HepG2 (cell line): Measurements from ENCODE around the gene VAV2. TPM values are rescaled to one million over a fixed set of nuclear protein-coding genes. Genes with fewer than 3 reads are reported as not detected.

Experiments
- ATAC-seq: fragments of 200-7000 bp; cut with Tn5 transposase; 3 replicates; pipeline ENCODE4 v1.9.1; 2020; ENCODE audit warnings: mild to moderate bottlenecking, moderate library complexity
- BruUV-seq: library from RNA; stranded (reverse); fragments of 400-500 nt; replicated peaks from 2 replicates; lab custom pipeline; 2021; lab: Mats Ljungman, UMichigan
- CTCF ChIA-PET: fragments of 300-600 bp; formaldehyde crosslinking; extraction: SDS; loops from one replicate; lab custom pipeline; 2021; ENCODE audit warnings: low total read pairs, inconsistent platforms, low intra/inter-chr PET ratio; lab: Yijun Ruan, JAX
- POLR2A ChIA-PET: fragments of 350-600 bp; sonication (Branson Sonifier 250); formaldehyde crosslinking; loops from one replicate; lab custom pipeline; 2020; ENCODE audit warnings: antibody characterized with exemption, inconsistent platforms; lab: Yijun Ruan, JAX
- DNase-seq: peaks from one replicate; pipeline ENCODE4 v3.0.0-alpha.2; 2015; ENCODE audit warnings: low spot score
- FAIRE-seq: peaks from 3 replicates; lab custom pipeline; 2011; peaks lifted over from hg19 to GRCh38; lab: Jason Lieb, UNC
- H2AFZ ChIP-seq: one replicate; pipeline ENCODE4 v1.6.1; 2011; ENCODE audit warnings: low read length, inconsistent platforms
- H3K27ac ChIP-seq: fragments of 300-600 bp; 3 replicates; pipeline ENCODE4 v1.8.0; 2011; ENCODE audit warnings: mixed run types, mild to moderate bottlenecking, mixed read lengths, low read length, inconsistent platforms; ENCODE audit not compliant: insufficient read depth; ENCODE audit errors: extremely low read length
- H3K27me3 ChIP-seq, 2 experiments: fragments of 200-600 bp in 1 of 2; 2 replicates in 1 of 2; 3 replicates in 1 of 2; pipeline versions ENCODE4 v1.6.0 to v1.8.0; 2011; ENCODE audit warnings: low read length in 2 of 2, mild to moderate bottlenecking in 2 of 2, moderate library complexity in 2 of 2, inconsistent platforms in 1 of 2; ENCODE audit not compliant: insufficient read depth in 2 of 2, control insufficient read depth in 1 of 2
- H3K36me3 ChIP-seq, 2 experiments: fragments of 200-600 bp in 1 of 2; replicated peaks in 1 of 2; 2 replicates in 1 of 2; 3 replicates in 1 of 2; pipeline versions ENCODE4 v1.5.1 to v1.8.0; 2011; ENCODE audit warnings: low read length in 2 of 2, inconsistent platforms in 1 of 2; ENCODE audit not compliant: insufficient read depth in 2 of 2, control insufficient read depth in 1 of 2
- H3K4me1 ChIP-seq: 2 replicates; pipeline ENCODE4 v1.5.1; 2012; ENCODE audit warnings: low read length, inconsistent platforms; ENCODE audit not compliant: insufficient read depth
- H3K4me2 ChIP-seq: 2 replicates; pipeline ENCODE4 v1.6.0; 2011; ENCODE audit warnings: low read depth, low read length, inconsistent platforms
- H3K4me3 ChIP-seq, 3 experiments: fragments of 200-600 bp in 1 of 3; sonication (generic), shearing (Covaris generic) in 1 of 3; replicated peaks in 1 of 3; 2 replicates each; pipeline ENCODE4 v1.5.1; 2011 to 2016; ENCODE audit warnings: low read length in 3 of 3, inconsistent platforms in 2 of 3, low read depth in 2 of 3, mild to moderate bottlenecking in 2 of 3, control low read depth in 1 of 3, mixed read lengths in 1 of 3; ENCODE audit not compliant: insufficient read depth in 1 of 3
- H3K79me2 ChIP-seq: one replicate; pipeline ENCODE4 v1.6.1; 2011; ENCODE audit warnings: low read length, inconsistent platforms; ENCODE audit not compliant: insufficient read depth
- H3K9ac ChIP-seq: 2 replicates; pipeline ENCODE4 v1.6.0; 2011; ENCODE audit warnings: mild to moderate bottlenecking, low read depth, low read length, inconsistent platforms; ENCODE audit not compliant: insufficient read depth
- H3K9me3 ChIP-seq: 2 replicates; pipeline ENCODE4 v1.5.1; 2012; ENCODE audit warnings: mild to moderate bottlenecking, low read length
- H4K20me1 ChIP-seq: 2 replicates; pipeline ENCODE4 v1.6.0; 2011; ENCODE audit warnings: inconsistent platforms, mild to moderate bottlenecking, low read length, moderate library complexity; ENCODE audit not compliant: insufficient read depth
- PAF1 ChIP-seq: IDR thresholded peaks from 2 replicates; pipeline ENCODE4 v1.6.1; 2016; ENCODE audit warnings: missing genetic modification reagents, missing compliant biosample characterization
- SNAPC2 ChIP-seq: sonication (generic); formaldehyde crosslinking; IDR thresholded peaks from 2 replicates; pipeline ENCODE4 v1.8.1; 2022; ENCODE audit warnings: mild to moderate bottlenecking, missing genetic modification reagents
- SP5 ChIP-seq: IDR thresholded peaks from 2 replicates; pipeline ENCODE4 v1.6.1; 2016; ENCODE audit warnings: low read depth, borderline replicate concordance
- ZNF256 ChIP-seq: sonication (generic); formaldehyde crosslinking; conservative IDR thresholded peaks from 2 replicates; pipeline ENCODE4 v1.4.0; 2020; ENCODE audit warnings: missing genetic modification reagents
- ZNF274 ChIP-seq: sonication (generic); formaldehyde crosslinking; IDR thresholded peaks from 2 replicates; pipeline ENCODE4 v1.5.1; 2020; ENCODE audit warnings: mild to moderate bottlenecking, missing genetic modification reagents
- ZNF720 ChIP-seq: sonication (generic); formaldehyde crosslinking; IDR thresholded peaks from 2 replicates; pipeline ENCODE4 v1.4.0; 2020; ENCODE audit warnings: missing genetic modification reagents
- ZNF75D ChIP-seq: sonication (generic); formaldehyde crosslinking; IDR thresholded peaks from 2 replicates; pipeline ENCODE4 v1.8.1; 2023; ENCODE audit warnings: missing genetic modification reagents, mild to moderate bottlenecking, borderline replicate concordance
- WGBS: methylation state at CpG from one replicate; pipeline ENCODE4 v1.1.6; 2017; ENCODE audit warnings: low lambda C conversion rate; 5-methylcytosine and 5-hydroxymethylcytosine counted together
- in situ Hi-C: cut with HindIII; loops from 2 replicates; pipeline ENCODE4 v1.10.0; 2017; ENCODE audit warnings: low pct_unique_long_range_greater_than_20kb; ENCODE audit not compliant: extremely low pct_ligation_motif_present
- intact Hi-C: fragments of 100-400 bp; cut with micrococcal nuclease; formaldehyde crosslinking; loops from one replicate; pipeline ENCODE4 v1.10.0; 2022; ENCODE audit not compliant: unreplicated experiment
- polyA plus RNA-seq, 8 experiments: library from polyadenylated mRNA; depleted of rRNA in 3 of 8; stranded (reverse) in 7 of 8; unstranded in 1 of 8; fragments of >200 nt; fragmentation: Illumina TruSeq in 4 of 8; extraction: Trizol in 4 of 8; gene quantifications; 2 replicates each; pipeline versions ENCODE4 v1.2.1 to v1.2.3, GENCODE V29; 2011 to 2016; ENCODE audit warnings: low read depth in 4 of 8, missing spikeins in 1 of 8, mixed read lengths in 1 of 8; ENCODE audit not compliant: insufficient read depth in 1 of 8
- total RNA-seq, 5 experiments: library from RNA; depleted of rRNA; stranded (reverse); fragments of >200 nt; fragmentation: Illumina TruSeq; extraction: Trizol; gene quantifications; 2 replicates each; pipeline ENCODE4 v1.2.3, GENCODE V29; 2016; ENCODE audit warnings: low read depth in 1 of 5
- TF ChIP-seq, protein P1 (sequence below): conservative IDR thresholded peaks from 2 replicates; pipeline ENCODE4 v1.6.1; 2018; ENCODE audit warnings: missing genetic modification reagents
- TF ChIP-seq, protein P2 (sequence below): IDR thresholded peaks from 2 replicates; pipeline ENCODE4 v1.6.1; 2016; ENCODE audit warnings: low read depth, borderline replicate concordance

Gene VAV2
- total and polyA plus RNA-seq, 2 of the 13 experiments (the other 11 are each of a cell fraction or from before 2014, with no cell fraction given): 22.5 to 22.9 TPM

DNA sequence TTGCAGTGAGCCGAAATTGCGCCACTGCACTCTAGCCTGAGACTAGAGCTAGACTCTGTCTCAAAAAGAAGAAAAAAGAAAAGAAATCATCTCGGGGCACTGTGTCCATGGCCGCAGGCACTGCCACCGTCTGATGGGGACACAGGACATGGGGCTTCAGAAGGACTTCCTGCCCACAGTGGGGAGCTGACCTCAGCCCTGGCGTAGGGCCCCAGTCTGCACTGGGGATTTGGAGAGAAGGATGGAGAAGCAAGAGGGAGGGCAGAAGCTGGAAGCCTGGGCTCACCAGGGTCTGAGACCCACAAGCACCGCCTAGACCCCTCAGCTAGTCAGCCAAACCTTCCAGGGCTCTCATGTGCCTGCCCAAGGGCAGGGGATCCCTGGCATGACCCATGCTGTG is 249.9 kb downstream of the VAV2 start (continued):
- TF ChIP-seq, protein P1, sequence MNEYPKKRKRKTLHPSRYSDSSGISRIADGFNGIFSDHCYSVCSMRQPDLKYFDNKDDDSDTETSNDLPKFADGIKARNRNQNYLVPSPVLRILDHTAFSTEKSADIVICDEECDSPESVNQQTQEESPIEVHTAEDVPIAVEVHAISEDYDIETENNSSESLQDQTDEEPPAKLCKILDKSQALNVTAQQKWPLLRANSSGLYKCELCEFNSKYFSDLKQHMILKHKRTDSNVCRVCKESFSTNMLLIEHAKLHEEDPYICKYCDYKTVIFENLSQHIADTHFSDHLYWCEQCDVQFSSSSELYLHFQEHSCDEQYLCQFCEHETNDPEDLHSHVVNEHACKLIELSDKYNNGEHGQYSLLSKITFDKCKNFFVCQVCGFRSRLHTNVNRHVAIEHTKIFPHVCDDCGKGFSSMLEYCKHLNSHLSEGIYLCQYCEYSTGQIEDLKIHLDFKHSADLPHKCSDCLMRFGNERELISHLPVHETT (CRISPR knock-in tag): no peak
- TF ChIP-seq ZNF720 (CRISPR knock-in tag) (no peak), SP5 (no peak), PAF1 (no peak), ZNF274 (CRISPR knock-in tag) (no peak), SNAPC2 (CRISPR knock-in tag) (no peak), ZNF256 (CRISPR knock-in tag) (no peak)
- TF ChIP-seq, protein P2, sequence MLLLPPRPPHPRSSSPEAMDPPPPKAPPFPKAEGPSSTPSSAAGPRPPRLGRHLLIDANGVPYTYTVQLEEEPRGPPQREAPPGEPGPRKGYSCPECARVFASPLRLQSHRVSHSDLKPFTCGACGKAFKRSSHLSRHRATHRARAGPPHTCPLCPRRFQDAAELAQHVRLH (CRISPR knock-in tag): no peak

DNA sequence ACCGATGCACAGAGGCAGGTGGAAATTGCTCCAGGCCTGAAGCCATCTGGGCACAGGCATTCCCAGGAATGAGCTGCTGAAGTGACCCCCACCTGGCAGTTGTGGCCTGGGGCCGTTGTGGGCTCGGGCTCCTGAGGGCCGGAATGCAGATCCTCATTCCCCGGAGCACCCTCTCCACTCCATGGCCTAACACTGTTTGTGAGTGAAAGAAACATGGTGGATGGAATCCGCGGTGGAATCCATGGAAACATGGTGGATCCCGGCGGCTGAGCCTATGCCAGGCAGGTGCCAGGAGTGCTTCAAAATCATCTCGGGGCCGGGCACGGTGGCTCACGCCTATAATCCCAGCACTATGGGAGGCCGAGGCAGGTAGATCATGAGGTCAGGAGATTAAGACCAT is 250.4 kb downstream of the VAV2 start:
- Histone ChIP-seq H3K4me1 (peaks cover 86% of the 10 kb centered on the region), H2AFZ (no peak overlapping the region), H3K27ac (no peak overlapping the region), H3K4me2 (no peak overlapping the region), H3K4me3 (no peak overlapping the region), H3K36me3 (no peaks in the 10 kb centered on the region), H3K9ac (no peak overlapping the region), H3K79me2 (peaks cover 5% of the 10 kb centered on the region), H4K20me1 (no peaks in the 10 kb centered on the region), H3K27me3 (no peaks in the 10 kb centered on the region), H3K9me3 (no peaks in the 10 kb centered on the region)
- ATAC-seq: no peak
- POLR2A ChIA-PET: interaction anchor here (1.6 to 2.4 kb wide), 3 partner anchors 26 to 40 kb away, joined by 3 to 15 read pairs (median 6); no protein-coding TSS in a partner anchor
- intact Hi-C loops: no loop called here
- 96% methylated on average over 9 of the region's 14 CpGs for WGBS
- no peak for FAIRE-seq
- CTCF ChIA-PET: no interaction called here
- no TSS peak for BruUV-seq
- in situ Hi-C loops: loop anchor here (25.0 kb wide), 1 partner anchor 204 kb away; the partner anchor contains the start of gene ADAMTSL2
- no peak for DNase-seq
- no peak for TF ChIP-seq ZNF75D
